Measurements from ENCODE around the gene C2orf80.
"Not testable (repeated sequence)": the region's sequence is repeated elsewhere in the genome, so short reads cannot be mapped to it uniquely, and the experiment has no call there.

- not testable (repeated sequence) for TF ChIP-seq CTCF, POLR2A (IDR thresholded peaks at IDR 0.05)
These were observed 65.7 kb downstream of the C2orf80 start, which contains the start of gene CRYGD for GRCh38 chr2:208124013-208124715.

All from breast epithelium (tissue), 3 donors.